Upper lobe of left lung (tissue), 6 donors: ENCODE measurements around the gene DUSP2. TPM values are rescaled to one million over a fixed set of nuclear protein-coding genes. Genes with fewer than 3 reads are reported as not detected.
"Not testable (repeated sequence)": the region's sequence is repeated elsewhere in the genome, so short reads cannot be mapped to it uniquely, and the experiment has no call there.

Experiments
- ATAC-seq, 2 donors: fragments of 200-7000 bp; cut with Tn5 transposase; one replicate each; pipeline ENCODE4 v1.9.1; 2022; ENCODE audit warnings: mild to moderate bottlenecking in 2 of 2, moderate library complexity in 2 of 2; ENCODE audit not compliant: low FRiP score in 2 of 2
- DNase-seq, 2 donors: peaks; one replicate each; pipeline ENCODE4 v3.0.0-alpha.2; 2019 to 2020
- H3K27ac ChIP-seq, 4 donors: fragments of 200-600 bp; sonication (generic); one replicate each; pipeline ENCODE4 v1.5.1; 2016 to 2019
- H3K27me3 ChIP-seq, 4 donors: fragments of 200-600 bp; sonication (generic); one replicate each; pipeline ENCODE4 v1.5.1; 2017 to 2019
- H3K36me3 ChIP-seq, 4 donors: fragments of 200-600 bp; sonication (generic); one replicate each; pipeline ENCODE4 v1.5.1; 2016 to 2019
- H3K4me1 ChIP-seq, 4 donors: fragments of 200-600 bp; sonication (generic); one replicate each; pipeline ENCODE4 v1.5.1; 2018 to 2019
- H3K4me3 ChIP-seq, 4 donors: fragments of 200-600 bp; sonication (generic); one replicate each; pipeline ENCODE4 v1.5.1; 2017 to 2019; ENCODE audit warnings: mild to moderate bottlenecking in 2 of 4, moderate library complexity in 1 of 4
- H3K9me3 ChIP-seq, 4 donors: fragments of 200-600 bp; sonication (generic); one replicate each; pipeline ENCODE4 v1.5.1; 2018 to 2019
- CTCF ChIP-seq, 6 experiments: fragments of 450-650 bp in 4 of 6; fragments of 200-600 bp in 2 of 6; sonication (generic) in 2 of 6; IDR thresholded peaks; one replicate each; pipeline ENCODE4 v1.5.1; 2016 to 2019; ENCODE audit warnings: antibody characterized with exemption in 6 of 6
- EP300 ChIP-seq, 4 donors: sonication (generic); formaldehyde crosslinking; IDR thresholded peaks; one replicate each; pipeline ENCODE4 v1.5.1; 2017; ENCODE audit warnings: antibody characterized with exemption in 4 of 4, control low read depth in 2 of 4
- POLR2A ChIP-seq, 4 donors: fragments of 450-650 bp; IDR thresholded peaks; one replicate each; pipeline ENCODE4 v1.5.1; 2016 to 2017; ENCODE audit warnings: antibody characterized with exemption in 4 of 4, mild to moderate bottlenecking in 2 of 4
- POLR2AphosphoS5 ChIP-seq, 2 donors: sonication (generic); formaldehyde crosslinking; IDR thresholded peaks; one replicate each; pipeline ENCODE4 v1.5.1; 2017; ENCODE audit warnings: antibody characterized with exemption in 2 of 2
- WGBS, 2 donors: methylation state at CpG; one replicate each; pipeline ENCODE4 v1.1.5; 2017 to 2018; 5-methylcytosine and 5-hydroxymethylcytosine counted together
- total RNA-seq, 6 donors: library from RNA; depleted of rRNA in 4 of 6; stranded (reverse); fragments of >200 nt in 4 of 6; gene quantifications; one replicate each; pipeline versions ENCODE4 v1.1.0 to v1.2.1, GENCODE V29; 2016 to 2021
- donor health status: DM: no; HTN: no; CAD: no; lungs with moderate emphysema.
- donor health status: DM: no; HTN: yes; CAD: no; lungs with severe emphysema.

DUSP2 gene
- total RNA-seq, 6 donors from 2014 or later = 6.9 to 21.0 (median 12.5) TPM

GRCh38 chr2:96163415-96163767, 18.2 kb upstream of the DUSP2 start:
- H3K4me1 ChIP-seq = no peaks in the 10 kb centered on the region
- H3K4me3 ChIP-seq = no peak overlapping the region
- H3K27ac ChIP-seq = peak overlapping the region; percentile 3 to 78 (median 54)
- WGBS, 2 donors = 90 to 96% methylated on average over 5 of the region's 5 CpGs
- H3K36me3 ChIP-seq = no peaks in the 10 kb centered on the region
- no peak for ATAC-seq
- H3K9me3 ChIP-seq = no peaks in the 10 kb centered on the region
- no peaks in the 10 kb centered on the region for H3K27me3 ChIP-seq
- no peak for DNase-seq
- TF ChIP-seq POLR2AphosphoS5 (IDR thresholded peaks at IDR 0.05) = no peak
- no peak for TF ChIP-seq POLR2A (IDR thresholded peaks at IDR 0.05)
- no peak for TF ChIP-seq CTCF (IDR thresholded peaks at IDR 0.05)
- no peak for TF ChIP-seq EP300 (IDR thresholded peaks at IDR 0.05)

- Histone ChIP-seq H3K4me3 (no peak overlapping the region), H3K27ac (no peak overlapping the region), H3K9me3 (no peaks in the 10 kb centered on the region), H3K36me3 (no peaks in the 10 kb centered on the region), H3K27me3 (no peaks in the 10 kb centered on the region), H3K4me1 (peaks cover 0 to 7% (median 0%) of the 10 kb centered on the region in 4 donors)
- ATAC-seq (no peak), DNase-seq (no peak)
- TF ChIP-seq POLR2AphosphoS5 (IDR thresholded peaks at IDR 0.05) = no peak
- TF ChIP-seq POLR2A (IDR thresholded peaks at IDR 0.05) = no peak
- TF ChIP-seq EP300 (IDR thresholded peaks at IDR 0.05) = no peak
- no peak for TF ChIP-seq CTCF (IDR thresholded peaks at IDR 0.05)
- 48 to 66% methylated on average over 5 of the region's 5 CpGs for WGBS, 2 donors
Observed at GRCh38 chr2:96161898-96162297, 16.7 kb upstream of the DUSP2 start.

GRCh38 chr2:96160366-96160765, 15.1 kb upstream of the DUSP2 start:
- not testable (repeated sequence) for DNase-seq, H3K9me3 ChIP-seq
- 97 to 99% methylated on average over 5 of the region's 5 CpGs for WGBS, 2 donors

GRCh38 chr2:96159084-96159830, 14.0 kb upstream of the DUSP2 start:
- ATAC-seq = no peak
- no peaks in the 10 kb centered on the region for H3K9me3 ChIP-seq
- H3K36me3 ChIP-seq = no peaks in the 10 kb centered on the region
- H3K4me3 ChIP-seq = no peak overlapping the region
- 82 to 88% methylated on average over 17 of the region's 17 CpGs for WGBS, 2 donors
- H3K27ac ChIP-seq = no peak overlapping the region
- no peaks in the 10 kb centered on the region for H3K27me3 ChIP-seq
- peak in 1 of 2 donors; percentile 25 for DNase-seq
- TF ChIP-seq CTCF (IDR thresholded peaks at IDR 0.05) (no peak), POLR2A (IDR thresholded peaks at IDR 0.05) (no peak), POLR2AphosphoS5 (IDR thresholded peaks at IDR 0.05) (no peak), EP300 (IDR thresholded peaks at IDR 0.05) (no peak)
- H3K4me1 ChIP-seq = peaks cover 0 to 7% (median 0%) of the 10 kb centered on the region in 4 donors

More at GRCh38 chr2:96160366-96160765, 15.1 kb upstream of the DUSP2 start:
- not testable (repeated sequence) for H3K27me3 ChIP-seq, H3K27ac ChIP-seq, H3K4me1 ChIP-seq, H3K36me3 ChIP-seq, H3K4me3 ChIP-seq, ATAC-seq

GRCh38 chr2:96158554-96158940, 13.3 kb upstream of the DUSP2 start:
- Histone ChIP-seq H3K4me1 (peaks cover 0 to 7% (median 0%) of the 10 kb centered on the region in 4 donors), H3K27me3 (no peaks in the 10 kb centered on the region), H3K27ac (no peak overlapping the region), H3K9me3 (no peaks in the 10 kb centered on the region), H3K36me3 (no peaks in the 10 kb centered on the region), H3K4me3 (no peak overlapping the region)
- ATAC-seq = no peak
- TF ChIP-seq POLR2A (IDR thresholded peaks at IDR 0.05) (no peak), POLR2AphosphoS5 (IDR thresholded peaks at IDR 0.05) (no peak), EP300 (IDR thresholded peaks at IDR 0.05) (no peak), CTCF (IDR thresholded peaks at IDR 0.05) (no peak)
- peak in 1 of 2 donors; percentile 55 for DNase-seq
- WGBS, 2 donors = 78 to 79% methylated on average over 8 to 13 of the region's 14 CpGs
